HCT116 (cell line): Measurements from ENCODE around the gene UPP1. TPM values are rescaled to one million over a fixed set of nuclear protein-coding genes. Genes with fewer than 3 reads are reported as not detected.

ENCODE experiments used
- ATAC-seq: fragments of 200-7000 bp; cut with Tn5 transposase; 2 replicates; pipeline ENCODE4 v1.9.1; 2020; ENCODE audit warnings: mild to moderate bottlenecking, moderate library complexity
- BruUV-seq: library from RNA; stranded (reverse); fragments of 400-500 nt; replicated peaks from 2 replicates; lab custom pipeline; 2021; lab: Mats Ljungman, UMichigan
- CTCF ChIA-PET: fragments of 300-600 bp; sonication (Branson Sonifier 250); formaldehyde crosslinking; loops from one replicate; lab custom pipeline; 2021; ENCODE audit warnings: antibody characterized with exemption; lab: Charles Lee
- POLR2A ChIA-PET: fragments of 300-600, 350-600 bp; sonication (Branson Sonifier 250); formaldehyde crosslinking; loops from one replicate; lab custom pipeline; 2021; ENCODE audit warnings: antibody characterized with exemption; lab: Charles Lee
- RAD21 ChIA-PET, 2 experiments: fragments of 300-600 bp; sonication (Branson Sonifier 250); formaldehyde crosslinking; loops; one replicate each; lab custom pipeline; 2023; ENCODE audit warnings: low total read pairs in 2 of 2; ENCODE audit not compliant: uncharacterized antibody in 2 of 2, unreplicated experiment in 2 of 2, low non-redundant PET in 1 of 2; lab: Charles Lee
- DNase-seq: peaks from one replicate; pipeline ENCODE4 v3.0.0-alpha.2; 2010; ENCODE audit warnings: low read depth, low spot score
- H2AFZ ChIP-seq: fragments of 200-600 bp; shearing (Covaris generic), sonication (generic); 2 replicates; pipeline ENCODE4 v1.6.1; 2017; ENCODE audit warnings: low read depth, mixed run types, mixed read lengths, antibody characterized with exemption, low read length; ENCODE audit not compliant: poor library complexity, severe bottlenecking
- H3K27ac ChIP-seq: 2 replicates; pipeline ENCODE4 v1.5.1; 2012; ENCODE audit warnings: low read depth, low read length
- H3K27me3 ChIP-seq: fragments of 200-600 bp; sonication (generic); 2 replicates; pipeline ENCODE4 v1.6.1; 2016; ENCODE audit warnings: mixed run types, low read length, mixed read lengths; ENCODE audit not compliant: insufficient read depth
- H3K36me3 ChIP-seq, 2 experiments: fragments of 200-500 bp in 1 of 2; fragments of 200-600 bp in 1 of 2; sonication (Bioruptor generic) in 1 of 2; sonication (generic) in 1 of 2; 2 replicates each; pipeline versions ENCODE4 v1.5.1 to v1.6.1; 2014 to 2016; ENCODE audit warnings: low read length in 2 of 2, inconsistent platforms in 1 of 2, mixed read lengths in 1 of 2, mixed run types in 1 of 2; ENCODE audit not compliant: insufficient read depth in 2 of 2, control insufficient read depth in 1 of 2
- H3K4me1 ChIP-seq, 2 experiments: fragments of 200-600 bp in 1 of 2; sonication (generic) in 1 of 2; 2 replicates each; pipeline versions ENCODE4 v1.5.1 to v1.6.1; 2012 to 2017; ENCODE audit warnings: low read length in 2 of 2, inconsistent platforms in 1 of 2, mild to moderate bottlenecking in 1 of 2, mixed read lengths in 1 of 2, mixed run types in 1 of 2, moderate library complexity in 1 of 2; ENCODE audit not compliant: insufficient read depth in 2 of 2, control insufficient read depth in 1 of 2
- H3K4me2 ChIP-seq: fragments of 200-600 bp; sonication (generic); 2 replicates; pipeline ENCODE4 v1.6.1; 2017; ENCODE audit warnings: mixed run types, low read length, mixed read lengths
- H3K4me3 ChIP-seq, 2 experiments: fragments of 200-600 bp in 1 of 2; sonication (generic) in 1 of 2; replicated peaks in 1 of 2; 2 replicates each; pipeline ENCODE4 v1.5.1; 2011 to 2016; ENCODE audit warnings: low read length in 2 of 2, control low read depth in 1 of 2, low read depth in 1 of 2, mild to moderate bottlenecking in 1 of 2, mixed read lengths in 1 of 2, mixed run types in 1 of 2
- H3K79me2 ChIP-seq: fragments of 200-600 bp; sonication (generic); 2 replicates; pipeline ENCODE4 v1.6.1; 2017; ENCODE audit warnings: mild to moderate bottlenecking, mixed run types, low read length, moderate library complexity, mixed read lengths; ENCODE audit not compliant: insufficient read depth
- H3K9ac ChIP-seq: fragments of 200-600 bp; sonication (generic); 2 replicates; pipeline ENCODE4 v1.6.1; 2016; ENCODE audit warnings: low read length, mixed read lengths
- H3K9me2 ChIP-seq: fragments of 200-600 bp; sonication (generic), shearing (Covaris generic); 2 replicates; pipeline ENCODE4 v1.6.1; 2017; ENCODE audit warnings: mixed run types, mild to moderate bottlenecking, moderate library complexity; ENCODE audit not compliant: insufficient read depth
- H3K9me3 ChIP-seq, 2 experiments: fragments of 200-500 bp in 1 of 2; fragments of 200-600 bp in 1 of 2; sonication (Bioruptor generic) in 1 of 2; sonication (generic) in 1 of 2; 2 replicates each; pipeline ENCODE4 v1.6.1; 2014 to 2017; ENCODE audit warnings: low read length in 2 of 2, mixed read lengths in 2 of 2, inconsistent platforms in 1 of 2, low read depth in 1 of 2, mild to moderate bottlenecking in 1 of 2, mixed run types in 1 of 2, moderate library complexity in 1 of 2; ENCODE audit not compliant: control insufficient read depth in 1 of 2, insufficient read depth in 1 of 2
- H4K20me1 ChIP-seq: fragments of 200-600 bp; sonication (generic), shearing (Covaris generic); 2 replicates; pipeline ENCODE4 v1.6.1; 2017; ENCODE audit warnings: mixed run types, mild to moderate bottlenecking, moderate library complexity; ENCODE audit not compliant: insufficient read depth
- CBX3 ChIP-seq: IDR thresholded peaks from 2 replicates; pipeline ENCODE4 v1.6.1; 2012; ENCODE audit warnings: low read depth
- EGR1 ChIP-seq: IDR thresholded peaks from 2 replicates; pipeline ENCODE4 v1.6.1; 2012; ENCODE audit warnings: low read depth
- ELF1 ChIP-seq: IDR thresholded peaks from 2 replicates; pipeline ENCODE4 v1.6.1; 2012; ENCODE audit warnings: low read depth, borderline replicate concordance
- EZH2 ChIP-seq: fragments of 200-600 bp; sonication (generic); IDR thresholded peaks from 2 replicates; pipeline ENCODE4 v1.6.1; 2017; ENCODE audit warnings: antibody characterized with exemption, mixed run types
- EZH2phosphoT487 ChIP-seq: fragments of 200-600 bp; IDR thresholded peaks from 2 replicates; pipeline ENCODE4 v1.6.1; 2018; ENCODE audit warnings: antibody characterized with exemption, borderline replicate concordance
- FOSL1 ChIP-seq: IDR thresholded peaks from 2 replicates; pipeline ENCODE4 v1.6.1; 2012; ENCODE audit warnings: low read depth
- POLR2A ChIP-seq: IDR thresholded peaks from 2 replicates; pipeline ENCODE4 v1.7.0; 2011; ENCODE audit warnings: borderline replicate concordance; ENCODE audit not compliant: insufficient read depth, insufficient read length; ENCODE audit errors: extremely low read depth
- SIN3A ChIP-seq: IDR thresholded peaks from 2 replicates; pipeline ENCODE4 v1.6.1; 2012; ENCODE audit warnings: low read depth
- SP1 ChIP-seq: IDR thresholded peaks from 2 replicates; pipeline ENCODE4 v1.6.1; 2012; ENCODE audit warnings: low read depth
- TCF7L2 ChIP-seq: IDR thresholded peaks from 2 replicates; pipeline ENCODE4 v1.7.0; 2011; ENCODE audit warnings: borderline replicate concordance, inconsistent platforms; ENCODE audit not compliant: insufficient read depth, insufficient read length; ENCODE audit errors: extremely low read depth
- YY1 ChIP-seq: IDR thresholded peaks from 2 replicates; pipeline ENCODE4 v1.6.1; 2011; ENCODE audit warnings: low read length, low read depth, moderate library complexity, mild to moderate bottlenecking; ENCODE audit not compliant: insufficient replicate concordance; ENCODE audit errors: extremely low read depth
- ZBTB33 ChIP-seq: IDR thresholded peaks from 2 replicates; pipeline ENCODE4 v1.6.1; 2011; ENCODE audit warnings: mild to moderate bottlenecking, low read length, moderate library complexity; ENCODE audit not compliant: insufficient replicate concordance; ENCODE audit errors: extremely low read depth
- ZNF274 ChIP-seq: fragments of 200-500 bp; sonication (Bioruptor generic); IDR thresholded peaks from 2 replicates; pipeline ENCODE4 v1.6.1; 2014; ENCODE audit warnings: mild to moderate bottlenecking, low read depth, low read length, inconsistent platforms
- intact Hi-C: fragments of 100-400 bp; cut with micrococcal nuclease; formaldehyde crosslinking; loops from 2 replicates; pipeline ENCODE4 v1.10.0; 2022
- total RNA-seq: library from RNA; stranded (reverse); gene quantifications from one replicate; pipeline ENCODE4 v1.2.1, GENCODE V29; 2021; ENCODE audit not compliant: unreplicated experiment
- TF ChIP-seq, protein P1 (sequence below): IDR thresholded peaks from 2 replicates; pipeline ENCODE4 v1.6.1; 2012; ENCODE audit warnings: low read depth

UPP1 gene
- total RNA-seq, 1 experiment from 2014 or later = 42.7 TPM

- H3K9me2 ChIP-seq = no peaks in the 10 kb centered on the region
- H3K27ac ChIP-seq = no peak overlapping the region
- no TSS peak for BruUV-seq
- CTCF ChIA-PET = no interaction called here
- DNase-seq (no peak), ATAC-seq (no peak)
- H4K20me1 ChIP-seq = no peaks in the 10 kb centered on the region
- H3K36me3 ChIP-seq = peaks cover 5% of the 10 kb centered on the region in 2 experiments; a peak in 2 of 4 replicates
- intact Hi-C loops = no loop called here
- no peaks in the 10 kb centered on the region for H3K79me2 ChIP-seq
- H3K9me3 ChIP-seq = no peaks in the 10 kb centered on the region
- no peak overlapping the region for H3K9ac ChIP-seq
- TF ChIP-seq ZBTB33 = no peak
- TF ChIP-seq SIN3A = no peak
- no peak for TF ChIP-seq CBX3
- no peak for TF ChIP-seq SP1
- no peak for TF ChIP-seq FOSL1
- no peak for TF ChIP-seq POLR2A
- TF ChIP-seq, protein P1, sequence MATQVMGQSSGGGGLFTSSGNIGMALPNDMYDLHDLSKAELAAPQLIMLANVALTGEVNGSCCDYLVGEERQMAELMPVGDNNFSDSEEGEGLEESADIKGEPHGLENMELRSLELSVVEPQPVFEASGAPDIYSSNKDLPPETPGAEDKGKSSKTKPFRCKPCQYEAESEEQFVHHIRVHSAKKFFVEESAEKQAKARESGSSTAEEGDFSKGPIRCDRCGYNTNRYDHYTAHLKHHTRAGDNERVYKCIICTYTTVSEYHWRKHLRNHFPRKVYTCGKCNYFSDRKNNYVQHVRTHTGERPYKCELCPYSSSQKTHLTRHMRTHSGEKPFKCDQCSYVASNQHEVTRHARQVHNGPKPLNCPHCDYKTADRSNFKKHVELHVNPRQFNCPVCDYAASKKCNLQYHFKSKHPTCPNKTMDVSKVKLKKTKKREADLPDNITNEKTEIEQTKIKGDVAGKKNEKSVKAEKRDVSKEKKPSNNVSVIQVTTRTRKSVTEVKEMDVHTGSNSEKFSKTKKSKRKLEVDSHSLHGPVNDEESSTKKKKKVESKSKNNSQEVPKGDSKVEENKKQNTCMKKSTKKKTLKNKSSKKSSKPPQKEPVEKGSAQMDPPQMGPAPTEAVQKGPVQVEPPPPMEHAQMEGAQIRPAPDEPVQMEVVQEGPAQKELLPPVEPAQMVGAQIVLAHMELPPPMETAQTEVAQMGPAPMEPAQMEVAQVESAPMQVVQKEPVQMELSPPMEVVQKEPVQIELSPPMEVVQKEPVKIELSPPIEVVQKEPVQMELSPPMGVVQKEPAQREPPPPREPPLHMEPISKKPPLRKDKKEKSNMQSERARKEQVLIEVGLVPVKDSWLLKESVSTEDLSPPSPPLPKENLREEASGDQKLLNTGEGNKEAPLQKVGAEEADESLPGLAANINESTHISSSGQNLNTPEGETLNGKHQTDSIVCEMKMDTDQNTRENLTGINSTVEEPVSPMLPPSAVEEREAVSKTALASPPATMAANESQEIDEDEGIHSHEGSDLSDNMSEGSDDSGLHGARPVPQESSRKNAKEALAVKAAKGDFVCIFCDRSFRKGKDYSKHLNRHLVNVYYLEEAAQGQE = no peak
- no peak for TF ChIP-seq EGR1
- no peak for TF ChIP-seq EZH2
- TF ChIP-seq TCF7L2 = no peak
- no peak for TF ChIP-seq ELF1
- TF ChIP-seq ZNF274 = no peak
- TF ChIP-seq EZH2phosphoT487 = no peak
- no peak for TF ChIP-seq YY1
- RAD21 ChIA-PET = no interaction called here
- H3K4me1 ChIP-seq = no peaks in the 10 kb centered on the region
- no peak overlapping the region for H3K4me3 ChIP-seq
- H3K4me2 ChIP-seq = no peak overlapping the region
- no peak overlapping the region for H2AFZ ChIP-seq
- no peaks in the 10 kb centered on the region for H3K27me3 ChIP-seq
- POLR2A ChIA-PET = no interaction called here
Observed at GRCh38 chr7:48112401-48113165, 23.5 kb downstream of the UPP1 start.
